DMS114 treated with DMSO at 0.1 percent for 48 hours (cell line): ENCODE measurements around the gene UNC79.

ENCODE experiments used
- DNase-seq: peaks from one replicate; lab custom pipeline; 2025; ENCODE audit not compliant: unreplicated experiment; lab: John Stamatoyannopoulos, UW

UNC79 gene

GRCh38 chr14:93546642-93547041, 115.9 kb downstream of the UNC79 start:
- DNase-seq = no peak

GRCh38 chr14:93548102-93548843, 117.5 kb downstream of the UNC79 start:
- DNase-seq = no peak

GRCh38 chr14:93549595-93549994, 118.9 kb downstream of the UNC79 start:
- DNase-seq = no peak

- no peak for DNase-seq
Measured at GRCh38 chr14:93564918-93565317, 134.2 kb downstream of the UNC79 start.

GRCh38 chr14:93566065-93566693, 135.4 kb downstream of the UNC79 start:
- no peak for DNase-seq

- DNase-seq = no peak
Measured at GRCh38 chr14:93571275-93571674, 140.5 kb downstream of the UNC79 start.

GRCh38 chr14:93579178-93579577, 148.4 kb downstream of the UNC79 start:
- no peak for DNase-seq

- DNase-seq = no peak
Measured at GRCh38 chr14:93582516-93582915, 151.8 kb downstream of the UNC79 start.

- DNase-seq = no peak
Measured at GRCh38 chr14:93587330-93587729, 156.6 kb downstream of the UNC79 start.

- DNase-seq = no peak
Measured at GRCh38 chr14:93591506-93591905, 160.8 kb downstream of the UNC79 start.

- DNase-seq = no peak
Measured at GRCh38 chr14:93592786-93593185, 162.0 kb downstream of the UNC79 start.

GRCh38 chr14:93606091-93606490, 175.4 kb downstream of the UNC79 start:
- no peak for DNase-seq

GRCh38 chr14:93619176-93619793, 188.5 kb downstream of the UNC79 start:
- DNase-seq = peak; percentile 26

- no peak for DNase-seq
Measured at GRCh38 chr14:93628048-93628447, 197.3 kb downstream of the UNC79 start.

- no peak for DNase-seq
Measured at GRCh38 chr14:93629643-93630042, 198.9 kb downstream of the UNC79 start.

- no peak for DNase-seq
Measured at GRCh38 chr14:93638790-93639189, 208.1 kb downstream of the UNC79 start.

- DNase-seq = no peak
Measured at GRCh38 chr14:93643127-93643526, 212.4 kb downstream of the UNC79 start.

- DNase-seq = no peak
Measured at GRCh38 chr14:93643676-93644075, 212.9 kb downstream of the UNC79 start.

- DNase-seq = no peak
Measured at GRCh38 chr14:93645200-93645599, 214.5 kb downstream of the UNC79 start.

GRCh38 chr14:93648440-93649168, 217.9 kb downstream of the UNC79 start:
- DNase-seq = peak; percentile 37

- DNase-seq = no peak
Measured at GRCh38 chr14:93654599-93654998, 223.9 kb downstream of the UNC79 start.
